ENCODE data around the gene FAM89B. TPM values are rescaled to one million over a fixed set of nuclear protein-coding genes. Genes with fewer than 3 reads are reported as not detected.
"Not testable (repeated sequence)": the region's sequence is repeated elsewhere in the genome, so short reads cannot be mapped to it uniquely, and the experiment has no call there.

The FAM89B gene
- 10 to 100 TPM; 59.9 to 63.2 TPM for total RNA-seq
- 25.8 TPM for polyA plus RNA-seq (ENCODE audit: insufficient read depth, low read depth, low replicate concordance)
- long read RNA-seq, donor 1, transcript FAM89B-203 (2 exons, 1,263 nt): major isoform, 22 of 39 reads
- long read RNA-seq, donor 1, transcript FAM89B-202 (2 exons, 1,337 nt): minor isoform, 16 of 39 reads
- long read RNA-seq, donor 1, partial matches to known transcripts: 0 of 39 reads
- long read RNA-seq, donor 1, other reads (novel, unspliced or antisense): 0 of 39 reads
- long read RNA-seq, donor 2, transcript FAM89B-203 (2 exons, 1,263 nt): major isoform, 14 of 25 reads
- long read RNA-seq, donor 2, transcript FAM89B-202 (2 exons, 1,337 nt): minor isoform, 7 of 25 reads
- long read RNA-seq, donor 2, partial matches to known transcripts: 0 of 25 reads
- long read RNA-seq, donor 2, other reads (novel, unspliced or antisense): 0 of 25 reads

- DNase-seq: peak; percentile 95
- 0 to 2% methylated on average over 28 to 79 of the region's 86 CpGs for WGBS, 2 donors
- H3K27ac ChIP-seq: peak within 1 kb of the TSS; percentile 65 to 87
- no peaks in the 10 kb centered on the region for H3K9me3 ChIP-seq
- no peaks in the 10 kb centered on the region for H3K27me3 ChIP-seq
- intact Hi-C loops (cut with DNase I; ENCODE audit: low total_unique reads): no loop called here
- no peaks in the 10 kb centered on the region for H3K36me3 ChIP-seq (ENCODE audit: low read depth, missing control alignments)
- TF ChIP-seq POLR2A (IDR thresholded peaks at IDR 0.05): no peak
- TF ChIP-seq CTCF (IDR thresholded peaks at IDR 0.05): no peak
- H3K4me1 ChIP-seq: peaks cover 57% of the 10 kb centered on the region
- peak within 1 kb of the TSS; percentile 68 to 69 for H3K4me3 ChIP-seq
Observed at GRCh38 chr11:65572356-65573051, at the start of gene FAM89B. Gene FAM89B, plus strand, starts transcription at chr11:65572538. Its CDS starts 132 bp downstream, at chr11:65572670.

GRCh38 chr11:65522718-65523630, 49.4 kb upstream of the FAM89B start:
- H3K9me3 ChIP-seq; H3K4me3 ChIP-seq; H3K36me3 ChIP-seq (ENCODE audit: low read depth, missing control alignments); DNase-seq; H3K27me3 ChIP-seq; intact Hi-C loops (cut with DNase I; ENCODE audit: low total_unique reads): not testable (repeated sequence)
- WGBS, 2 donors: 29 to 49% methylated on average over 18 of the region's 18 CpGs
- Histone ChIP-seq H3K4me1 (peaks cover 39% of the 10 kb centered on the region), H3K27ac (peak overlapping the region; percentile 78 to 86)

GRCh38 chr11:65523631-65523968, 48.7 kb upstream of the FAM89B start:
- Histone ChIP-seq H3K27ac (peak overlapping the region; percentile 78 to 86), H3K4me1 (peaks cover 43% of the 10 kb centered on the region)
- H3K36me3 ChIP-seq (ENCODE audit: low read depth, missing control alignments); DNase-seq; H3K27me3 ChIP-seq; H3K9me3 ChIP-seq; H3K4me3 ChIP-seq; intact Hi-C loops (cut with DNase I; ENCODE audit: low total_unique reads): not testable (repeated sequence)
- WGBS, 2 donors: 70 to 72% methylated on average over 7 of the region's 7 CpGs

GRCh38 chr11:65524014-65524740, 48.2 kb upstream of the FAM89B start:
- Histone ChIP-seq H3K27me3 (no peaks in the 10 kb centered on the region), H3K27ac (peak overlapping the region; percentile 78 to 86), H3K4me1 (peaks cover 49% of the 10 kb centered on the region), H3K9me3 (no peaks in the 10 kb centered on the region), H3K36me3 (ENCODE audit: low read depth, missing control alignments) (no peaks in the 10 kb centered on the region), H3K4me3 (no peak overlapping the region)
- WGBS, 2 donors: 9 to 17% methylated on average over 12 of the region's 12 CpGs
- intact Hi-C loops (cut with DNase I; ENCODE audit: low total_unique reads): no loop called here
- DNase-seq: peak; percentile 58
- no peak for TF ChIP-seq CTCF (IDR thresholded peaks at IDR 0.05)

GRCh38 chr11:65524741-65525545, 47.4 kb upstream of the FAM89B start, which contains the start of gene SCYL1:
Gene SCYL1, plus strand, starts transcription at chr11:65525083. Its CDS starts 71 bp downstream, at chr11:65525154.
- no peaks in the 10 kb centered on the region for H3K27me3 ChIP-seq
- peak within 1 kb of the TSS; percentile 95 to 99 for H3K4me3 ChIP-seq
- WGBS, 2 donors: 0 to 3% methylated on average over 20 to 47 of the region's 82 CpGs
- peak within 1 kb of the TSS; percentile 86 to 89 for H3K27ac ChIP-seq
- no peaks in the 10 kb centered on the region for H3K36me3 ChIP-seq (ENCODE audit: low read depth, missing control alignments)
- DNase-seq: peak; percentile 86
- no peaks in the 10 kb centered on the region for H3K9me3 ChIP-seq
- TF ChIP-seq POLR2A (IDR thresholded peaks at IDR 0.05): no peak
- no peak for TF ChIP-seq CTCF (IDR thresholded peaks at IDR 0.05)
- peaks cover 57% of the 10 kb centered on the region for H3K4me1 ChIP-seq
- intact Hi-C loops (cut with DNase I; ENCODE audit: low total_unique reads): no loop called here
